Stomach (tissue), 4 donors: Measurements from ENCODE around the gene SMCHD1.

ENCODE experiments used
- POLR2A ChIP-seq, 4 donors: fragments of 450-650 bp; IDR thresholded peaks; one replicate each; pipeline ENCODE4 v1.6.1; 2016; ENCODE audit warnings: antibody characterized with exemption in 4 of 4, control low read depth in 2 of 4, mild to moderate bottlenecking in 1 of 4, moderate library complexity in 1 of 4
- TF ChIP-seq, protein P1 (sequence below), 7 experiments: fragments of 450-650 bp in 4 of 7; fragments of 200-600 bp in 3 of 7; sonication (generic) in 3 of 7; IDR thresholded peaks; one replicate each; pipeline ENCODE4 v1.5.1; 2016 to 2019; ENCODE audit warnings: antibody characterized with exemption in 7 of 7, control low read depth in 2 of 7, mild to moderate bottlenecking in 1 of 7

DNA sequence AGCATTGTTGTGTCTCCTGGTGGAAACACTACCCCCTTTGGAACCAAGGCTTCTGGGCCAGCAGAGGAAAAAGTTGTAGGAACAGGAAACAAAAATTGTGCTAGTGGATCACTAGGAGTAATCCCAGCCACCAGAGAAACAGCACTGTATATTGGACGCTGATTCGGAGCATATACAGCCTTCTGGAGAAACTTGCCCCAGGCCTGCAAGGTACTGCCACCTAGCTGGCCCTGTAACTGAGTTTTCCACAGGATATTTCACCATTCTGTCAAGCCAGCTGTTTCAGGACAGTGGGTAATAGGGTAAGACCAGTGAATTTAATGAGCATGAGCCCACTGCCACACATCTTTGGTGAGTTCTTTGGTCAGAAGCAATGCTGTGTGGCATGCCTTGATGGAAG lies 166.2 kb downstream of the SMCHD1 start:
- TF ChIP-seq, protein P1, sequence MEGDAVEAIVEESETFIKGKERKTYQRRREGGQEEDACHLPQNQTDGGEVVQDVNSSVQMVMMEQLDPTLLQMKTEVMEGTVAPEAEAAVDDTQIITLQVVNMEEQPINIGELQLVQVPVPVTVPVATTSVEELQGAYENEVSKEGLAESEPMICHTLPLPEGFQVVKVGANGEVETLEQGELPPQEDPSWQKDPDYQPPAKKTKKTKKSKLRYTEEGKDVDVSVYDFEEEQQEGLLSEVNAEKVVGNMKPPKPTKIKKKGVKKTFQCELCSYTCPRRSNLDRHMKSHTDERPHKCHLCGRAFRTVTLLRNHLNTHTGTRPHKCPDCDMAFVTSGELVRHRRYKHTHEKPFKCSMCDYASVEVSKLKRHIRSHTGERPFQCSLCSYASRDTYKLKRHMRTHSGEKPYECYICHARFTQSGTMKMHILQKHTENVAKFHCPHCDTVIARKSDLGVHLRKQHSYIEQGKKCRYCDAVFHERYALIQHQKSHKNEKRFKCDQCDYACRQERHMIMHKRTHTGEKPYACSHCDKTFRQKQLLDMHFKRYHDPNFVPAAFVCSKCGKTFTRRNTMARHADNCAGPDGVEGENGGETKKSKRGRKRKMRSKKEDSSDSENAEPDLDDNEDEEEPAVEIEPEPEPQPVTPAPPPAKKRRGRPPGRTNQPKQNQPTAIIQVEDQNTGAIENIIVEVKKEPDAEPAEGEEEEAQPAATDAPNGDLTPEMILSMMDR (IDR thresholded peaks at IDR 0.05) = no peak
- no peak for TF ChIP-seq POLR2A (IDR thresholded peaks at IDR 0.05)
